Fibroblast of mammary gland (primary cell): ENCODE results near the gene MYO1D.

ENCODE experiments used
- DNase-seq: peaks from one replicate; pipeline ENCODE4 v3.0.0-alpha.2; 2010; ENCODE audit warnings: low read depth
- H3K4me3 ChIP-seq: 2 replicates; pipeline ENCODE4 v1.5.1; 2011; ENCODE audit warnings: low read depth, mild to moderate bottlenecking, low read length, moderate library complexity; ENCODE audit not compliant: control insufficient read depth
- TF ChIP-seq, protein P1 (sequence below): conservative IDR thresholded peaks from 2 replicates; pipeline ENCODE4 v1.5.1; 2011; ENCODE audit warnings: low read depth, low read length, inconsistent platforms; ENCODE audit not compliant: control insufficient read depth, insufficient read depth

MYO1D gene

GRCh38 chr17:32731556-32732295 is 145.2 kb downstream of the MYO1D start:
- no peak overlapping the region for H3K4me3 ChIP-seq
- DNase-seq: no peak
- TF ChIP-seq, protein P1, sequence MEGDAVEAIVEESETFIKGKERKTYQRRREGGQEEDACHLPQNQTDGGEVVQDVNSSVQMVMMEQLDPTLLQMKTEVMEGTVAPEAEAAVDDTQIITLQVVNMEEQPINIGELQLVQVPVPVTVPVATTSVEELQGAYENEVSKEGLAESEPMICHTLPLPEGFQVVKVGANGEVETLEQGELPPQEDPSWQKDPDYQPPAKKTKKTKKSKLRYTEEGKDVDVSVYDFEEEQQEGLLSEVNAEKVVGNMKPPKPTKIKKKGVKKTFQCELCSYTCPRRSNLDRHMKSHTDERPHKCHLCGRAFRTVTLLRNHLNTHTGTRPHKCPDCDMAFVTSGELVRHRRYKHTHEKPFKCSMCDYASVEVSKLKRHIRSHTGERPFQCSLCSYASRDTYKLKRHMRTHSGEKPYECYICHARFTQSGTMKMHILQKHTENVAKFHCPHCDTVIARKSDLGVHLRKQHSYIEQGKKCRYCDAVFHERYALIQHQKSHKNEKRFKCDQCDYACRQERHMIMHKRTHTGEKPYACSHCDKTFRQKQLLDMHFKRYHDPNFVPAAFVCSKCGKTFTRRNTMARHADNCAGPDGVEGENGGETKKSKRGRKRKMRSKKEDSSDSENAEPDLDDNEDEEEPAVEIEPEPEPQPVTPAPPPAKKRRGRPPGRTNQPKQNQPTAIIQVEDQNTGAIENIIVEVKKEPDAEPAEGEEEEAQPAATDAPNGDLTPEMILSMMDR: no peak

DNA sequence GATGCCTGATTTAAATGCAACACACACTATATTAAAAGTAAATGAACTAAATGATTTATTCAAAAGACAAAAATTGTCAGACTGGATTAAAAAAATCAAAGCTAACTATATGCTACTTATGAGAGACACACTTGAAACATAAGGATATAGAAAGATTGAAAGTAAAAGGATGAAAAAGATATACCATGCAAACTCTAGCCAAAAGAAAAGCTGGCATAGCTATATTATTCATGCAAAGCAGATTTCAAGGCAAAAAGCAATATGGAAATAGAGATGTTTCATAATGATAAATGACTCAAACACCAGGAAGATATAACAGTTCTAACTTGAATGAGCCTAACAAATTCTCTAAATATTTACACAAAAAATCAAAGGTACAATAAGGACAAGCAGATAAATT is 149.2 kb downstream of the MYO1D start:
- DNase-seq: no peak
- TF ChIP-seq, protein P1: no peak
- no peak overlapping the region for H3K4me3 ChIP-seq

- TF ChIP-seq, protein P1: no peak
- H3K4me3 ChIP-seq: no peak overlapping the region
- DNase-seq: no peak
These were observed 151.2 kb downstream of the MYO1D start for GRCh38 chr17:32725697-32726096.

- TF ChIP-seq, protein P1: no peak
- no peak for DNase-seq
- no peak overlapping the region for H3K4me3 ChIP-seq
These were observed 153.5 kb downstream of the MYO1D start for GRCh38 chr17:32723310-32723955.

DNA sequence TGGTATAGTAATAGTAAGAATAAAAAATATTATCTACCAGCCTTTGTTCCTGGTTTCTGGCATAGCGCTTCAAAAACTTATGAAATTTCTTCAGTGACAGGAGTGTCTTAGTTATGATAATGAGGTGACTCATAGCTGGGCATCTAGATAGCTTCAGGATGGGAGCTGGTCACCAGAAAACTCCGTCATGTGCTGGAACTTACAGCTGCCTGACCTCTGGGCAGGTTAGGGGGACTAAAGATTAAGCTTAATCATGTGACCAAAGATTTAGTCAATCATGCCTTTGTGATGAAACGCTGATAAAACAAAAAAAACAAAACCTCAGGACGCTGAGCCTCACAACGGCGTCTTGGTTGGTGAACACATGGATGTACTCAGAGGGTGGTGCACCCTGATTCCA is 154.2 kb downstream of the MYO1D start:
- DNase-seq: no peak
- TF ChIP-seq, protein P1: no peak
- no peak overlapping the region for H3K4me3 ChIP-seq

DNA sequence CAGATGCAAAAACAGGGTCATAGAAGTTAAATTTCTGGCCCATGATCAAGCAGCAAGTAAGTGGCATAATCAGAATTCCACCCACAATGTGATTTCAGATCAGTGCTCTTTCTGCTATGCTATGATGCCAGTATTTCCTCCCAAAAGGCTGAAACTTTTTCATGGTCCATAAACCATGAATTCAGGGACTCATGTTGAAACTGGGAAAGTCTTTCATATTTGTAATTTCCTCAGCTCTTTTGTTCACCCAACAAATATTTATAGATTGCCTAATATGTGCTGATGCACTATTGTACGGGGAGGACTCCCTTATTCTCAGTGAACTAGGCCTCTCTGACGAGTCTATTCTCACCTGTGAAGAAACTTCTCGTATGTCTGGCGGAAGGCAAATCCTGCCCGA is 156.3 kb downstream of the MYO1D start:
- DNase-seq: no peak
- H3K4me3 ChIP-seq: no peak overlapping the region
- TF ChIP-seq, protein P1: no peak
